Tongue (tissue), 2 donors: ENCODE measurements around the gene RASAL3. TPM values are rescaled to one million over a fixed set of nuclear protein-coding genes. Genes with fewer than 3 reads are reported as not detected.
A peak's percentile ranks its signal among the peaks of the same experiment; 100 is the strongest.

Experiments
- DNase-seq: peaks from one replicate; pipeline ENCODE4 v3.0.0-alpha.2; 2015
- total RNA-seq: library from RNA; depleted of rRNA; stranded (reverse); fragments of >200 nt; gene quantifications from one replicate; pipeline ENCODE4 v1.2.3, GENCODE V29; 2014

RASAL3 gene
- total RNA-seq, 1 donor from 2014 or later = 0.51 TPM

GRCh38 chr19:15433519-15434069 is 30.8 kb downstream of the RASAL3 start:
- DNase-seq = no peak

- peak; percentile 96 for DNase-seq
Measured at GRCh38 chr19:15432629-15433518, 31.5 kb downstream of the RASAL3 start.

- no peak for DNase-seq
Measured at GRCh38 chr19:15432018-15432494, 32.3 kb downstream of the RASAL3 start.

- no peak for DNase-seq
Measured at GRCh38 chr19:15431396-15432017, 32.8 kb downstream of the RASAL3 start.

GRCh38 chr19:15430526-15431120 is 33.7 kb downstream of the RASAL3 start:
- no peak for DNase-seq

GRCh38 chr19:15429825-15430467 is 34.4 kb downstream of the RASAL3 start:
- DNase-seq = no peak

GRCh38 chr19:15428956-15429824 is 35.2 kb downstream of the RASAL3 start:
- DNase-seq = no peak

- DNase-seq = no peak
Measured at GRCh38 chr19:15427991-15428471, 36.3 kb downstream of the RASAL3 start.

- no peak for DNase-seq
Measured at GRCh38 chr19:15427350-15427700, 37.0 kb downstream of the RASAL3 start.

GRCh38 chr19:15426485-15427349 is 37.6 kb downstream of the RASAL3 start:
- no peak for DNase-seq

- no peak for DNase-seq
Measured at GRCh38 chr19:15425321-15425950, 38.9 kb downstream of the RASAL3 start.

GRCh38 chr19:15424692-15425272 is 39.6 kb downstream of the RASAL3 start:
- DNase-seq = no peak

- no peak for DNase-seq
Measured at GRCh38 chr19:15424121-15424520, 40.2 kb downstream of the RASAL3 start.

- DNase-seq = no peak
Measured at GRCh38 chr19:15423130-15423529, 41.2 kb downstream of the RASAL3 start.

GRCh38 chr19:15422296-15423075 is 41.9 kb downstream of the RASAL3 start:
- DNase-seq = peak; percentile 70

GRCh38 chr19:15421721-15422260 is 42.6 kb downstream of the RASAL3 start:
- DNase-seq = peak; percentile 97

GRCh38 chr19:15421136-15421695 is 43.1 kb downstream of the RASAL3 start:
- DNase-seq = no peak
